HepG2 (cell line): ENCODE results near the gene SLC25A46. TPM values are rescaled to one million over a fixed set of nuclear protein-coding genes. Genes with fewer than 3 reads are reported as not detected.
A peak's percentile ranks its signal among the peaks of the same experiment; 100 is the strongest.

Experiments used
- CSRNP2 ChIP-seq: sonication (generic); formaldehyde crosslinking; conservative IDR thresholded peaks from 2 replicates; pipeline ENCODE4 v1.8.0; 2022; ENCODE audit warnings: low read depth, missing genetic modification reagents
- DZIP1 ChIP-seq: sonication (generic); formaldehyde crosslinking; IDR thresholded peaks from 2 replicates; pipeline ENCODE4 v1.5.0; 2020; ENCODE audit warnings: mild to moderate bottlenecking, missing genetic modification reagents
- ETV5 ChIP-seq: IDR thresholded peaks from 2 replicates; pipeline ENCODE4 v1.6.1; 2018; ENCODE audit warnings: missing biosample characterization, missing genetic modification reagents, inconsistent platforms, borderline replicate concordance
- MEF2D ChIP-seq: sonication (generic); formaldehyde crosslinking; IDR thresholded peaks from 2 replicates; pipeline ENCODE4 v1.5.1; 2020; ENCODE audit warnings: mild to moderate bottlenecking, missing genetic modification reagents
- MEIS1 ChIP-seq: sonication (generic); formaldehyde crosslinking; IDR thresholded peaks from 2 replicates; pipeline ENCODE4 v1.9.0; 2021; ENCODE audit warnings: mild to moderate bottlenecking, missing genetic modification reagents, moderate library complexity, borderline replicate concordance
- MTA1 ChIP-seq: sonication (generic); formaldehyde crosslinking; IDR thresholded peaks from 2 replicates; pipeline ENCODE4 v1.4.0; 2020; ENCODE audit warnings: missing genetic modification reagents, mild to moderate bottlenecking, borderline replicate concordance
- PAWR ChIP-seq: sonication (generic); formaldehyde crosslinking; IDR thresholded peaks from 2 replicates; pipeline ENCODE4 v1.4.0; 2020; ENCODE audit warnings: missing genetic modification reagents, mild to moderate bottlenecking, borderline replicate concordance
- PCBP2 ChIP-seq: fragments of 200-400 bp; formaldehyde crosslinking; optimal IDR thresholded peaks from 2 replicates; pipeline ENCODE3; 2018; ENCODE audit warnings: low read length, low read depth; ENCODE audit not compliant: poor library complexity, severe bottlenecking
- RXRA ChIP-seq: sonication (generic); formaldehyde crosslinking; IDR thresholded peaks from 2 replicates; pipeline ENCODE4 v1.5.1; 2020; ENCODE audit warnings: missing genetic modification reagents
- SIX4 ChIP-seq: sonication (generic); formaldehyde crosslinking; IDR thresholded peaks from 2 replicates; pipeline ENCODE4 v1.4.0; 2020; ENCODE audit warnings: missing genetic modification reagents
- TCF7L2 ChIP-seq: IDR thresholded peaks from 2 replicates; pipeline ENCODE4 v1.6.1; 2011; ENCODE audit warnings: mild to moderate bottlenecking, low read depth, low read length, moderate library complexity
- TFE3 ChIP-seq: IDR thresholded peaks from 2 replicates; pipeline ENCODE4 v1.6.1; 2016
- THYN1 ChIP-seq: sonication (generic); formaldehyde crosslinking; IDR thresholded peaks from 2 replicates; pipeline ENCODE4 v1.8.1; 2023; ENCODE audit warnings: low read depth, mild to moderate bottlenecking, moderate library complexity, missing genetic modification reagents, borderline replicate concordance
- ZNF292 ChIP-seq: sonication (generic); formaldehyde crosslinking; IDR thresholded peaks from 2 replicates; pipeline ENCODE4 v1.8.1; 2022; ENCODE audit warnings: mild to moderate bottlenecking, low read depth, missing genetic modification reagents, borderline replicate concordance
- ZNF329 ChIP-seq: sonication (generic); formaldehyde crosslinking; IDR thresholded peaks from 2 replicates; pipeline ENCODE4 v1.9.0; 2021; ENCODE audit warnings: low read depth, mild to moderate bottlenecking, missing genetic modification reagents
- ZNF382 ChIP-seq: sonication (generic); formaldehyde crosslinking; IDR thresholded peaks from 2 replicates; pipeline ENCODE4 v1.5.0; 2020; ENCODE audit warnings: missing genetic modification reagents, mild to moderate bottlenecking, borderline replicate concordance
- ZNF496 ChIP-seq: sonication (generic); formaldehyde crosslinking; IDR thresholded peaks from 2 replicates; pipeline ENCODE4 v1.8.1; 2023; ENCODE audit warnings: mild to moderate bottlenecking, moderate library complexity, missing genetic modification reagents; ENCODE audit not compliant: insufficient replicate concordance
- ZNF512B ChIP-seq: sonication (generic); formaldehyde crosslinking; IDR thresholded peaks from 2 replicates; pipeline ENCODE4 v1.5.1; 2020; ENCODE audit warnings: missing genetic modification reagents, mild to moderate bottlenecking, borderline replicate concordance
- ZSCAN20 ChIP-seq: sonication (generic); formaldehyde crosslinking; IDR thresholded peaks from 2 replicates; pipeline ENCODE4 v1.4.0; 2020; ENCODE audit warnings: missing genetic modification reagents, mild to moderate bottlenecking, borderline replicate concordance
- polyA plus RNA-seq, 8 experiments: library from polyadenylated mRNA; depleted of rRNA in 3 of 8; stranded (reverse) in 7 of 8; unstranded in 1 of 8; fragments of >200 nt; fragmentation: Illumina TruSeq in 4 of 8; extraction: Trizol in 4 of 8; gene quantifications; 2 replicates each; pipeline versions ENCODE4 v1.2.1 to v1.2.3, GENCODE V29; 2011 to 2016; ENCODE audit warnings: low read depth in 4 of 8, missing spikeins in 1 of 8, mixed read lengths in 1 of 8; ENCODE audit not compliant: insufficient read depth in 1 of 8
- total RNA-seq, 5 experiments: library from RNA; depleted of rRNA; stranded (reverse); fragments of >200 nt; fragmentation: Illumina TruSeq; extraction: Trizol; gene quantifications; 2 replicates each; pipeline ENCODE4 v1.2.3, GENCODE V29; 2016; ENCODE audit warnings: low read depth in 1 of 5

Gene SLC25A46
- total and polyA plus RNA-seq, 2 of the 13 experiments (the other 11 are each of a cell fraction or from before 2014, with no cell fraction given) = 14.2 to 34.6 TPM

GRCh38 chr5:110738812-110739651, at the start of gene SLC25A46 (continued):
- TF ChIP-seq ZNF382 (CRISPR knock-in tag) = no peak
- TF ChIP-seq ETV5 (CRISPR knock-in tag) = no peak; the same call in 1 of the 2 replicates
- TF ChIP-seq PAWR (CRISPR knock-in tag) = no peak
- TF ChIP-seq PCBP2 = no peak
- TF ChIP-seq ZNF496 (CRISPR knock-in tag) = no peak
- peak; percentile 71 for TF ChIP-seq MEF2D
- no peak for TF ChIP-seq ZSCAN20 (CRISPR knock-in tag)
- peak; percentile 87 for TF ChIP-seq TFE3
- no peak for TF ChIP-seq TCF7L2
- TF ChIP-seq ZNF292 (CRISPR knock-in tag) = peak; percentile 63
- peak; percentile 57 for TF ChIP-seq RXRA (CRISPR knock-in tag)
- no peak for TF ChIP-seq THYN1
- TF ChIP-seq ZNF512B (CRISPR knock-in tag) = peak; percentile 88; the same call in 1 of the 2 replicates
- TF ChIP-seq ZNF329 = peak; percentile 80
- no peak for TF ChIP-seq CSRNP2 (CRISPR knock-in tag)
- TF ChIP-seq SIX4 (CRISPR knock-in tag) = no peak
- peak; percentile 27; the same call in 1 of the 2 replicates for TF ChIP-seq MTA1 (CRISPR knock-in tag)
- TF ChIP-seq MEIS1 (CRISPR knock-in tag) = peak; percentile 79
- TF ChIP-seq DZIP1 (CRISPR knock-in tag) = no peak; the same call in 1 of the 2 replicates
